GM21423 (cell line): ENCODE data around the gene FAM240A.
"Not testable (repeated sequence)": the region's sequence is repeated elsewhere in the genome, so short reads cannot be mapped to it uniquely, and the experiment has no call there.

Experiments
- ATAC-seq: cut with Tn5 transposase; IDR thresholded peaks from one replicate; pipeline ENCODE4 v1.9.1; 2021; ENCODE audit warnings: mild to moderate bottlenecking, moderate library complexity; ENCODE audit not compliant: unreplicated experiment

The FAM240A gene

GRCh38 chr3:46612324-46612723 is at the start of gene FAM240A:
Gene FAM240A (plus strand): TSS chr3:46612525. CDS start chr3:46612684, 159 bp downstream.
- no peak for ATAC-seq

GRCh38 chr3:46564190-46565021 is 47.9 kb upstream of the FAM240A start:
- ATAC-seq: no peak

DNA sequence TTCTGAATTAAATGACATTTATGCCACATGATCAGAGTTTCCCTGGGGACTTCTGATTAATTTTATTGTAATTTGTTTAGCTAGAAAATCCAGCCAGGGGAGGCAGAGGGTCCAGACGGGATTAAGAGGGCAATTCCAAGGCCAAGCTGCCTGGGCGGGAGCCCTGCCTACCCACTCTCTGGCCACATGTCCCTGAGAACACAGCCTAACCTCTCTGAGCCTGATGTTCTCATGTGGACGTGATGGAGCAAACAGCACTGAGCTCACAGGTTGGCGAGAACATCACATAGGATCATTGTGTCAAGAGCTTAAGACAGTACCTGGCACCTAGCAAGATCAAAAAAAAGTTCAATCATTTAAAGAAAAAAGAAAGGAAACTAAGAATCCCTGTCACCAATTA is 47.2 kb upstream of the FAM240A start:
- ATAC-seq: no peak

DNA sequence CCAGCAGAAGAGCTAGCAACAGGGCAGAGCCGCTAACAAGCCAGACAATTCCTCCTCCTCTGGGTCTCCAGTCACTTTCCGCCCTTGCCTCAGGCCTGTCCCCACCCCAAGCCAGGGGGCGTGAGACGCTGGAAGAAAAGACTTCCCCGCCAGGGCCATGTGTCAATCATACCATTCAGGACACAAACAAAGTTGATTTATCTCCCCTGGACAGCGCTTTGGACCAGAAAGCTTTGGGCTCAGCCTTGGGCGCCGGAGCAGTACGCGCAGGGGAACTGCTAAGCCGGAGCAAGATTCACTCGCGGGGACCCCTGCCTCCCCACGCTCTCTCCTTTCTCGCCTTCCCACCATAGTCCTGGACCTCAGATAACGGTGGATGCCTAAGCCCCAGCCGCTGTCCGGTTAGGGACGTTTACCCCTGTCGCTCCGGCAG is 46.7 kb upstream of the FAM240A start:
- no peak for ATAC-seq

DNA sequence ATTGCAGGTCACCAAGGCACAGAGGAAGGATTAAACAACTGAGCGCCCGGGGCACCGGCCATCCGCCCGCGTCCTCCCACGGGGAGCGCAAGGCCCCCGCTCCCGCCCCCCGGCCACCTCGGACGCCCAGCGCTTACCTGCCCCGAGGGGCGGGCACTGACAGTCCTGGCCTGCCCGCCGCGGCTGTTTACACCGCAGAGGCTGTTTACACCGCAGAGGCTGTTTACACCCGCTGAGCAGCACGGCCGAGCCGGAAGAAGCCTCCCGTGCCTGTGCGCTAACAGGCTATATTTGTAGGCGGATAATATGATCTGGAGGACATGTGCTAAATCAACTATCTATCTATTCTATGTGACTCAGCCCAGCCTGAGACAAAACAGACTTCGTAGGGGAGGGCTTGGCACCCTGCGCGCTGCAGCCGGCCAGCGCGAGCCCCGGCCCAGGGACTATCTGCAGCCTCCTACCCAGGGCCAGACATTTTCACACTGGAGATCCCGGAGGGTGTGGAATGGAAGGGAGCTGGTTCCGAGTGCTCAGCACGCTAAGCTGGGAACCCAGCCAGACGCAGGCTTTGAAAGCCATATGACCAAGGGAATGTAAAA is 46.2 kb upstream of the FAM240A start, which contains the start of gene LRRC2:
TSS of gene LRRC2 (minus strand) at position 263 of the 602 bp plus-strand sequence. CDS start 14,711 bp downstream, outside the sequence.
- ATAC-seq: no peak

- no peak for ATAC-seq
These were observed 40.6 kb upstream of the FAM240A start for GRCh38 chr3:46571684-46572083.

DNA sequence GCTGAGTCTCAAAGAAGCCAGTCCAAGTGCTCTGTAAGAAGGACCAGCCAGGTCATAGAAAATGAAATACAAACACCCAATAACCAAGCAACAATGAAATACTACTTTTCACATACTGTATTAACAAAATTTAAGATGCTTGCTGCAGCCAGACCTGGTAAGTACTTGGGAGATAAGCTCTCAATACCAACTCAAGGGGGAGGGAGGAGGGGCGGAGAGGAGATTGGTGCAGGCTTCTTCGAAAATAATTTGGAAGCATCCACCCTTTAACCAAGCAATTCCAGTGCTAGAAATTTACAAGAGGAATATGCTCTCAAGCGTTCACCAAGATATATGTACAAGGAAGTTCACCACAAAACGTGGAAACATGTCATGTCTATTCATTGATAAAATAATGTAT is 38.6 kb upstream of the FAM240A start:
- ATAC-seq: no peak

DNA sequence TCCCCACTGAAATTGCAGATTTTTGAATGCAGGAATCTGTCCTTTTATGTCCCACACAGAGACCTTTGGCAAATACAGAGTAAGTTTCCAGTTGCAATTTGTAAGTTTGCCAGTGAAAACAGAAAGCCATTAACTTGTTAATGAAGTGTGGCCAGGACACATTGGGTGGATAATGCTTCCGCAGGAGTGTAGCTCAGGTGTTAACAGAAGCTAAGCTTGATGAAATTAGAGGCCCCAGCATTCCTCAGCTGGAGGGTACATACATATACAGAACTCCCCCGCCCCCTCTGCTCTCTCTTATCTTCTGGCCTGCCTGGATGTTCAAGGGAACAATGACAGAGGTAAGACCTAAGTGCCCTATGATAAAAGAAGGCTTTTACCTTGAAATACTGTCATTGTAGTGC is 38.1 kb upstream of the FAM240A start:
- no peak for ATAC-seq

- ATAC-seq: no peak
These were observed 37.3 kb upstream of the FAM240A start for GRCh38 chr3:46574881-46575576.

DNA sequence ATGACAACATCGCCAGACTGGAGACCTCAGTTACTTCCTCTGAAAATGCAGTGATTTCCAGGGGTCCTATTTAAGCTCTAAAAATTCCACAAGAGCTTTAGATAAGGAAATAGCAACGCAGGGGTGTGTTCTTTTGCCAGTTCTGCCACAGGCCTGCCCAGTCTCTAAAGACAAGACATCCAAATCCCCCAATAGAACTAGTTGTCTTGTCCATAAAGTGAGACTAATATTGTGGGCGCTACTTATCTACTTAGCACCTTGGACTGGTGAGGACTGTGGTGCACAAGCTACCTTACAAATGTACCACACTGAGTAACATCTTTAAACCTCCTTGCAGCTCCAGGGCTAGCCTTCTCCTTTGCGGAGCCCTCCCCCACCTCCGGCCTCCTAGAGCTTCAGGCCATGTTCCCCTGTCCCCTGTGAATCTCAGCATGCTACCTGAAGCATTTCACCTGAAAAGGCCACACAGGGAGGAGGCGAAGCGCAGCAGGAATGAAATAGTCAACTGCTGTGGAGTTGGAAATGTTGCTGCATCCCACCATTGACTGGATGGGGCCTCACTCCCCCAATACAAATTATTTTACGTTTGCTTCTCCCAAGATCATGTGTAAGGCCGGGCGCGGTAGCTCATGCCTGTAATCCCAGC is 36.6 kb upstream of the FAM240A start:
- no peak for ATAC-seq

DNA sequence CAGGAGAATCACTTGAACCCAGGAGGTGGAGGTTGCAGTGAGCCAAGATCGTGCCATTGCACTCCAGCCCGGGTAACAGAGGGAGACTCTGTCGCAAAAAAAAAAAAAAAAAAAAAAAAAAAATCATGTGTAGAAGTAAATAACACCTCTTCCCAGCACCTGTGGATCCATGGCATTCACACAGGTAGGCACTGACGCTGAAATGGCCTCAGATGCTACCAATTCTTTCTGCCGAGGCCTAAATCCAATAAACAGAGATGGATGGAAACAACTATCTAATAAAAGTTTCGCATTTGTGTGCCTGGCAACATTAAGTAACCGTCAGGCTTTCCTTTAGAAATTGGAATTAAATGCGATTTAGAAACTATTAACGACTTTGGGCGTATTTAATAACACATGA is 35.9 kb upstream of the FAM240A start:
- ATAC-seq: no peak

DNA sequence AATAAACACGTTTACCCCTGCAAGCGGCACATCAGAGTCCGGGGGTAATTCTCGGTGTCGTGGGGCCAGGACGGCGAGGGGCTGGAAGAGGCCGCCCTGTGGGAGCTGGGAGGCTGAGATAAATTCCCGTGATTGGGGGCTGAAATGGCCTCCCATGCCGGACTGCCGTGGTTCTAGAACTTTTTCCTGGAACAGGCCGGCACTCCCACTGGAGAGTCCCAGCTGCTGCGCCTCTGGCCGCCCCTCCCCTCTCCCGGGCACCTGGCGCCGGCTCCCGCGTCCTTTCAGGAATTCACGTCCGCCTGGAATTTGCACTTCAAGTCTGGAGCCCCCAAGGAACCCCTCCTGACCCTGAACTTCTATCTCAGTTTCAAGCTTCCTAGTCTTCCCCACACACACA is 35.4 kb upstream of the FAM240A start:
- no peak for ATAC-seq

DNA sequence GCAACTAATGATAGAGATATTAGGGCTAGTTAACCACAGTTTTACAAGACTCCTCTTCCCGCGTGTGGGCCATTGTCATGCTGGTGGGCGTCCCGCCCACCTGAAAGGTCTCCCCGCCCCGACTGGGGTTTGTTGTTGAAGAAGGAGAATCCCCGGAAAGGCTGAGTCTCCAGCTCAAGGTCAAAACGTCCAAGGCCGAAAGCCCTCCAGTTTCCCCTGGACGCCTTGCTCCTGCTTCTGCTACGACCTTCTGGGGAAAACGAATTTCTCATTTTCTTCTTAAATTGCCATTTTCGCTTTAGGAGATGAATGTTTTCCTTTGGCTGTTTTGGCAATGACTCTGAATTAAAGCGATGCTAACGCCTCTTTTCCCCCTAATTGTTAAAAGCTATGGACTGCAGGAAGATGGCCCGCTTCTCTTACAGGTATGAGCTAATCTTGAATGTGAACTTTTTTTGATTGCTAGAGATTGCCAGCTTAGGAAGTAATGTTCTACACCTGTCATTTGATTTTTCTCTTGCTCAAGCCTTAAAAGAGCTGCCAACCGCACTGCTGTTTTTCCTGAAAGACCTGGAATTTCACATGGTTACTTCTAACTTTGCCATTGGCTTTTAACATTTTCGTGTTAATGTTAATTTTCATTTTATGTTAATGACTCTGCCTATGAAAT is 34.6 kb upstream of the FAM240A start:
- not testable (repeated sequence) for ATAC-seq

- ATAC-seq: no peak
These were observed 33.2 kb upstream of the FAM240A start for GRCh38 chr3:46578973-46579755.

- ATAC-seq: no peak
These were observed 32.5 kb upstream of the FAM240A start for GRCh38 chr3:46579756-46580286.

GRCh38 chr3:46580675-46581074 is 31.6 kb upstream of the FAM240A start:
- ATAC-seq: no peak

GRCh38 chr3:46584598-46585467 is 27.5 kb upstream of the FAM240A start:
- ATAC-seq: no peak

DNA sequence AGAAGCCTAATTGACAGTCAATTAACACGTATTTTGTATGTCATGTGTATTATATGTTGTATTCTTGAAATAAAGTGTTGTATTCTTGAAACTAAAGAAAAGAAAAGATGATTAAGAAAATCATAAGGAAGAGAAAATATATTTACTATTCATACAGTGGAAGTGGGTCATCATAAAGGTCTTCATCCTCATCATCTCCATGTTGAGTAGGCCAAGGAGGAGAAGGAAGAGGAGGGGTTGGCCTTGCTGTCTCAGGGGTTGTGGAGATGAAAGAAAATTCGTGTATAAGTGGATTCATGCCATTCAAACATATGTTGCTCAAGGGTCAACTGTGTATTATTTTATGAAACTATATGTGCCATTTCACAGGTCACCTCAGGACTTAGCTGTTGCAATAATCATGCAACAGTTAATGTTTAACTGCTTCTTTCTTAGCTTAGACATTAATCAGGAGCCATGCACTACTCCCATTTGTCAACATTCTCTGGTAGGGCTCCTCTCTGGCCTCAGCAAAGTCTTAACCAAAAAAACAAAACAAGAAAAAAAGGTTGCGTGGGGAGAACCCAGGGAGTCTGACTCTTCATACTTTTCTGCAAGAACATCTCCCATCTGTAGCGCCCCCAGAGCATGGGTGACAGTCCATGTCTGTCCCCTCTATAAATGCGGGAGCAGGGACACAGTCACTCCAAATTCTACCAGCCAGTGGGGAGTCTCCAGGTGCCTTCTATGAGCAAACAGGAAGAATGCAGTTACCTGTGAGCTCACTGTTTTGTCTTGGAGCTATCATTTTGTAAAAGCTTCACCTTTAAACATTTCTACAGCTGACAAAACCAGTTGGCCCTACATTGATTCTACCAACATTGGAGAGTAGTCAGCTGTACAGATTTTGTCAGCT is 26.3 kb upstream of the FAM240A start:
- no peak for ATAC-seq
